Astrocyte of the spinal cord (primary cell): Measurements from ENCODE around the gene SLC2A5.

Source experiments
- DNase-seq: peaks from one replicate; pipeline ENCODE4 v3.0.0; 2011; ENCODE audit warnings: low read depth, low spot score
- H3K4me3 ChIP-seq: 2 replicates; pipeline ENCODE4 v1.5.1; 2011; ENCODE audit warnings: low read depth, mild to moderate bottlenecking, low read length, moderate library complexity
- in situ Hi-C: cut with HindIII; loops from 2 replicates; pipeline ENCODE4 v1.10.0; 2017; ENCODE audit warnings: low sequenced_read_pairs
- TF ChIP-seq, protein P1 (sequence below): IDR thresholded peaks from 2 replicates; pipeline ENCODE4 v1.5.1; 2012; ENCODE audit warnings: low read depth, mild to moderate bottlenecking, low read length, inconsistent platforms

SLC2A5 gene

DNA sequence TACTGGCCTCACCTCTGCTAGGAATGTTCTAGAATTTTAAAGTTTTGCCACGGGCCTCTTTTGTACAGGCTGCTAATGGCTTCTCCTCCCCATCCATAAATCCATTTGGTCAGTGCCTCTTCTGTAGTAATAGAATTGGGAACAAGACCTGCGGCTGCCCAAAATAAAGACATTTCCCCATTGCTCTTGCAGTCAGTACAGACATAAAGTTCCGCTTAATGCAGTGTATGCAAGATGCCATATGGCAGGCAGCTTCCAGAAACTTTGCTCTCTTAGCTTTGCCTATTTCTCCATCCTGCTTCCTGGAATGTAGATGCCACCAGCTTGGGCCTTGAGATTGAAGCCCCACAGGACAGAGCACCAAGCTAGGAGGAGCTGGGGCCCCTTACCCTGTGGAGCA is 3.7 kb upstream of the SLC2A5 start:
- no peak for DNase-seq
- H3K4me3 ChIP-seq, result no peak overlapping the region
- in situ Hi-C loops, result no loop called here
- TF ChIP-seq, protein P1, sequence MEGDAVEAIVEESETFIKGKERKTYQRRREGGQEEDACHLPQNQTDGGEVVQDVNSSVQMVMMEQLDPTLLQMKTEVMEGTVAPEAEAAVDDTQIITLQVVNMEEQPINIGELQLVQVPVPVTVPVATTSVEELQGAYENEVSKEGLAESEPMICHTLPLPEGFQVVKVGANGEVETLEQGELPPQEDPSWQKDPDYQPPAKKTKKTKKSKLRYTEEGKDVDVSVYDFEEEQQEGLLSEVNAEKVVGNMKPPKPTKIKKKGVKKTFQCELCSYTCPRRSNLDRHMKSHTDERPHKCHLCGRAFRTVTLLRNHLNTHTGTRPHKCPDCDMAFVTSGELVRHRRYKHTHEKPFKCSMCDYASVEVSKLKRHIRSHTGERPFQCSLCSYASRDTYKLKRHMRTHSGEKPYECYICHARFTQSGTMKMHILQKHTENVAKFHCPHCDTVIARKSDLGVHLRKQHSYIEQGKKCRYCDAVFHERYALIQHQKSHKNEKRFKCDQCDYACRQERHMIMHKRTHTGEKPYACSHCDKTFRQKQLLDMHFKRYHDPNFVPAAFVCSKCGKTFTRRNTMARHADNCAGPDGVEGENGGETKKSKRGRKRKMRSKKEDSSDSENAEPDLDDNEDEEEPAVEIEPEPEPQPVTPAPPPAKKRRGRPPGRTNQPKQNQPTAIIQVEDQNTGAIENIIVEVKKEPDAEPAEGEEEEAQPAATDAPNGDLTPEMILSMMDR, result no peak

- DNase-seq, result no peak
- H3K4me3 ChIP-seq, result no peak overlapping the region
- TF ChIP-seq, protein P1, result no peak
- in situ Hi-C loops, result no loop called here
Observed at GRCh38 chr1:9071554-9072235, 2.3 kb upstream of the SLC2A5 start.

DNA sequence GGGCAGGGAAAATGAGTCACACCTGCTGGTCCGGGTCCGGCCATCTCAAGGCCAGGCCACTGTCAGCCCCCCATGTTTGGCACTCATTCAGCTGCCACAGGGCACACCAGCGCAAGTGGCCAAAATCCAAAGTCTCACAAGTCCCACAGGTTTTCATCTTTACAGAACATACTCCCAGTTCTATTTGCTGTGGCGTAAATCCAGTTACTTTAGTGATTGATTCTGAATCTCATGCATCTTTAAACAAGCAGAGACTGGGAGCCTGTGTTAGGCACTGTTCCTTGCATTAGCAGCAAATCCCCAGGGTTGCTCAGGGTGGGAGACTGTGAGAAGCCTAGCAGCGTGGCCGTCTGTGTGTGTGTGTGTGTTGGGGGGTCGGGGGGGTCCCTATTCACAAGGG is 1.1 kb upstream of the SLC2A5 start:
- no peak overlapping the region for H3K4me3 ChIP-seq
- in situ Hi-C loops, result no loop called here
- no peak for DNase-seq
- TF ChIP-seq, protein P1, result no peak

- TF ChIP-seq, protein P1, result no peak
- H3K4me3 ChIP-seq, result no peak overlapping the region
- in situ Hi-C loops, result no loop called here
- DNase-seq, result peak; percentile 16
Observed at GRCh38 chr1:9068981-9069325, 482 bp downstream of the SLC2A5 start.

DNA sequence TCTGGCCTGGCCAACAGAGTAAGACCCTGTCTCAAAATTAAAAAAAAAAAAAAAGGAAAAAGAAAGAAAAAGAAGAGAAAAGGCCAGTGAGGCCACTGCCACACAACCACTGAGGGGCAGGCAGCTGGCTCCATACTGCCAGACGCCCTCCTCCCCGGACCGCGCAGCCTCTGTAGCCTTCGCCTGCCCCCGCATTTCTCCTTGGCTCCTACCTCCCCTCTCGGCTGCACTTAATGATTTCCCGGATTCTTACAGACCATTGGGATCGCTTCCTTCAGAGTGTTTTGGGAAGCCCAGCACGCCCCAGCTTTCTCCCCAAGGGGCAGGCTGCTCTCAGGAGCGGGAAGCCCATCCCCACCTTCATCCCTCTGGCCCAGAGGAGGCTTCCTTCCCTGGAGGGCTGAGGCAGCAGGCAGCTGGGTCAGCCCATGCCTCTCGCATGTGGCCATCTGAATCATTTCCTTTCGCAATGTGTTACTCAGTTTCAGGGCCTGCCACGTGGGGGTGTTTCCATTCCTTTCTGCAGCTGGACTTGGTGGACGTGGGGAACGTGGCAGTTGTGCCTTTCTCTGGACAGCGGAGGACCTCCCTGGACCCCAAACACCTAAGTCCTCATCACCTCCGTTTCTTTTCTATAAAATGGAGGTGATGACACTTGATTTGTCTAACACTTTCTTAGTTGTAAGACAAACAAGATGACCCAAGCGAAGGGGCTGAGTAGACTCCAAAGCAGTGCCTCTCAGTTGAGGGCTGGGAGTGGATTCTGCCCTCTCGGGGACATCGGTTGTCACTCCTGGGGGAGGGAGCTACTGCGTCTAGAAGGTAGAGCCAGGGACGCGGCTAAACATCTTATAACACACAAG is 2.3 kb downstream of the SLC2A5 start:
- peak; percentile 73 for DNase-seq
- TF ChIP-seq, protein P1, result no peak
- in situ Hi-C loops, result no loop called here

GRCh38 chr1:9065213-9065751 is 4.2 kb downstream of the SLC2A5 start:
- in situ Hi-C loops, result no loop called here
- no peak for DNase-seq
- H3K4me3 ChIP-seq, result no peak overlapping the region
- TF ChIP-seq, protein P1, result no peak

More for the DNA sequence above, 2.3 kb downstream of the SLC2A5 start:
- H3K4me3 ChIP-seq, result no peak overlapping the region
